Liver (tissue), 3 donors: ENCODE data around the gene DNHD1.

ENCODE experiments used
- CTCF ChIP-seq: fragments of 150-350 bp; IDR thresholded peaks from 2 replicates; pipeline ENCODE4 v1.5.1; 2017; ENCODE audit warnings: improper control_type of control experiment, low read depth, low read length; ENCODE audit not compliant: missing input control
- EGR1 ChIP-seq, 2 donors: IDR thresholded peaks; 2 replicates each; pipeline ENCODE4 v1.6.1; 2016 to 2018; ENCODE audit warnings: antibody characterized with exemption in 2 of 2, low read depth in 2 of 2
- FOXA1 ChIP-seq: IDR thresholded peaks from 2 replicates; pipeline ENCODE4 v1.6.1; 2016; ENCODE audit warnings: antibody characterized with exemption
- FOXA2 ChIP-seq: IDR thresholded peaks from 2 replicates; pipeline ENCODE4 v1.6.1; 2016; ENCODE audit warnings: antibody characterized with exemption
- GABPA ChIP-seq, 2 donors: IDR thresholded peaks in 1 of 2; conservative IDR thresholded peaks in 1 of 2; 2 replicates each; pipeline ENCODE4 v1.6.1; 2016; ENCODE audit warnings: antibody characterized with exemption in 2 of 2, mild to moderate bottlenecking in 1 of 2, moderate library complexity in 1 of 2
- HNF4G ChIP-seq: IDR thresholded peaks from 2 replicates; pipeline ENCODE4 v1.6.1; 2016; ENCODE audit warnings: antibody characterized with exemption
- MAX ChIP-seq: IDR thresholded peaks from 2 replicates; pipeline ENCODE4 v1.6.1; 2016; ENCODE audit warnings: antibody characterized with exemption
- RAD21 ChIP-seq, 2 donors: IDR thresholded peaks; 2 replicates each; pipeline ENCODE4 v1.6.1; 2016; ENCODE audit warnings: antibody characterized with exemption in 2 of 2, mild to moderate bottlenecking in 2 of 2
- REST ChIP-seq: IDR thresholded peaks from 2 replicates; pipeline ENCODE4 v1.6.1; 2016; ENCODE audit warnings: antibody characterized with exemption, mild to moderate bottlenecking
- TAF1 ChIP-seq: conservative IDR thresholded peaks from 2 replicates; pipeline ENCODE4 v1.6.1; 2016; ENCODE audit warnings: antibody characterized with exemption, mild to moderate bottlenecking
- YY1 ChIP-seq: IDR thresholded peaks from 2 replicates; pipeline ENCODE4 v1.6.1; 2016; ENCODE audit warnings: antibody characterized with exemption, mild to moderate bottlenecking
- donor health status: healthy.
- donor health status: healthy.

- TF ChIP-seq CTCF (no peak), GABPA (IDR thresholded peaks at IDR 0.05 in 1 of 2, conservative IDR thresholded peaks at IDR 0.05 in 1 of 2) (no peak), REST (no peak), EGR1 (IDR thresholded peaks at IDR 0.05; ENCODE audit: low read depth in 2 of 2) (no peak), YY1 (no peak), HNF4G (no peak), TAF1 (no peak), MAX (no peak), FOXA2 (no peak), RAD21 (IDR thresholded peaks at IDR 0.05) (no peak), FOXA1 (no peak)
Measured at GRCh38 chr11:6481924-6482275, 15.2 kb upstream of the DNHD1 start.
